Left hindlimb (tissue), 1 donor: ENCODE measurements around the gene PCBP3.
"Not testable (repeated sequence)": the region's sequence is repeated elsewhere in the genome, so short reads cannot be mapped to it uniquely, and the experiment has no call there.

Experiments used
- DNase-seq: peaks from one replicate; pipeline ENCODE4 v3.0.0-alpha.2; 2018

Gene PCBP3

DNA sequence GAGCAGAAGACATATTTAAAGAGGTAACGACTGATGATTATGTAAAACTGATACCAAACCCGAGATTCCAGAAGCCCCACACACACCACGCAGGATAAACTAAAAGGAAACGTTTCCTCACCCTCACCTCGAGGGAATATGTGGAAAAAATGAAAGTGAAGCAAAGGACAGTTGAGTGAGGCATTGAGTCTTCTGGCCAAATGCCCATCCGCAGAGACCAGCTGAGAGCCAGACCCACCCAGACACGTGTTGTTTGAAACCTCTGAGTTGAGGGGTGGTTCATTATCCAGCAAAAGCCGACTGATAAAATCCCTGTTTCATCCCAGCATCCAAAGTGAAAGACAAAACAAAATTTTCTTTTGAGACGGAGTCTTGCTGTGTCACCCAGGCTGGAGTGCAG lies 29.6 kb upstream of the PCBP3 start:
- no peak for DNase-seq

DNA sequence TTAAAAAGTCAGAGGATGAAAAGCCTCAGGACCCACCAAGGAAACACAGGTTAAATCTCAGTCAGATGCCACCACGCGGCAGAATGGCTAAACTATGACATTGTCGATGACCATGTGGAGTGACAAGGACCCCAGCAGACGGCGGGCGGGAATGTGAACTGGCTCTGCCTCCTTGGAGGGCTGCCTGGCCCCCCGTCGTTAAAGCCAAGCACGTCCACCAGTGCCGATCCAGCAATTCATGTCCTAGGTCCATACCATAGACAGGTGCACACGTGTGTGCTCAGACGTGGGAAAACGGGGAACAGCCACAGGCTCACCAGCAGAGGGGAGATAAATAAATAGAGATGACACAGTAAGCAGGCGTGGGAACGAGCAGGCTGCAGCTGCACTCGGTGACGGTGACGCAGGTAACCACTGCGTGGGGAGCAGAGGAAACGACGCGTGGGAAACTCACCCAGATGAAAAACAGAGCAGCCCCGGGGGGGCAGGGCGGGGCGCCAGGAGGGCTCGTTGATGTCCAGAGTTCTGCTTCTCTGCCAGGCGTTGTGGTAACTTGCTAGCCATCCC lies 28.3 kb upstream of the PCBP3 start:
- DNase-seq = no peak

DNA sequence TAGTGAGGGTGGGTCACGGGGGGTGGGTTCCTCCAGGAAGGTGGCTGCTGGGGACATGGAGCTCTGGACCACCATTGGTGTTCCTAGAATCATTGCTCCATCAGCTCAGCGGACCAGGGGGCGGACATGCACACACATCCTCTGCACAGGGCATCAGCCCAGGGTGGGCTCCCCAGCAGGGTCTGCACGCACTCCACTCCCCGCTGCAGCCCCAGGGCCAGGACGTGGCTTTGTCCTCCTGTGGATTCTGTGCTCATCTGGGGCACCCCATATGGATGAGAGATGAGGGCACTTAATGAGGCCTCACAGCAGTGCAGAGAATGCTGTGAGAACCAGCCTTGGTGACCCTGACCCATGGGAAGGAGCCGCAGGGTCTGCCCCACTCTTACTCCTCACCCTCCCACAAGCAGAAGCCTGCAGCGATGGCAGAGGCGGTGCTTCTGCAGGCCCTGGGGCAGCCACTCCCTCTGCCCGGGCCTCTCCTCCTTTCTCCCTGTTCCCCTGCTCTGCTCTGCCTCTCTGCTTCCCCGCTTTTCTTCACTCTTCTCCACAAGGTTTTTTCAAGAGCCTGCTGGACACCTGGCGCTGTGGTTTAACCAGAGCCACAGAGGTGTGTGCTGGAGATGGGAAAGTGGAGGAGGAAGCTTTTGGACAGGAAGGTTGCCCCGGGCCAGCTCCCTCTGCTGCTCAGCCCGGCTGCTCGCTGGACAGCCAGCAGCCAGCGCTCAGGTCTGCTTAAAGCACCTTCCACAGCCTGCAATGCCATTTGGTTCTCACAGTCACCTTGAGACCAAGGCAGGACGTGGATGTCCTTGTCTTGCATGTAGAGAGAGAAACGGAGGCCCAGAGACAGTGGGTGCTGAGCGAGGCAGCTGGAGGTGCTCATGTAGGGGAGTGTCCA lies 26.3 kb upstream of the PCBP3 start:
- DNase-seq = no peak

DNA sequence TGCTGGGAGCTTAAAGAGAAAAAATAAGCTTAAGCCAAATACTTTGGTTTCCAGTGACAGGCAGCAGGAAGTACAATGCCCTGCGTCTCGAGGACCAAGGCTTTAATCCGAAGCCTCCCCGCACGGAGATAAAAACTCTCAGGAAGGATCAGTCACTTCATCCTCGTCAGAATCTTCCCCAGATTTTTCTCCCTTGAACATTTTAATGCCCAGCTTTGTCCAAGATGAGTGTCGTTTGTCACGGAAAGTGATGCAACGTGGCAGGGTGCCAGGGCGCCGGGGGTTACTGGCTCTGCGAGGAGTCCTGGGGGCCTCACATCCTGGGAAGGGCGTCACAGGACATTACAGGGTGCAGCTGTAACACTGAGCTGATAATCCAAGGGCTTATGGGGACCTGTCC lies 25.2 kb upstream of the PCBP3 start:
- no peak for DNase-seq

DNA sequence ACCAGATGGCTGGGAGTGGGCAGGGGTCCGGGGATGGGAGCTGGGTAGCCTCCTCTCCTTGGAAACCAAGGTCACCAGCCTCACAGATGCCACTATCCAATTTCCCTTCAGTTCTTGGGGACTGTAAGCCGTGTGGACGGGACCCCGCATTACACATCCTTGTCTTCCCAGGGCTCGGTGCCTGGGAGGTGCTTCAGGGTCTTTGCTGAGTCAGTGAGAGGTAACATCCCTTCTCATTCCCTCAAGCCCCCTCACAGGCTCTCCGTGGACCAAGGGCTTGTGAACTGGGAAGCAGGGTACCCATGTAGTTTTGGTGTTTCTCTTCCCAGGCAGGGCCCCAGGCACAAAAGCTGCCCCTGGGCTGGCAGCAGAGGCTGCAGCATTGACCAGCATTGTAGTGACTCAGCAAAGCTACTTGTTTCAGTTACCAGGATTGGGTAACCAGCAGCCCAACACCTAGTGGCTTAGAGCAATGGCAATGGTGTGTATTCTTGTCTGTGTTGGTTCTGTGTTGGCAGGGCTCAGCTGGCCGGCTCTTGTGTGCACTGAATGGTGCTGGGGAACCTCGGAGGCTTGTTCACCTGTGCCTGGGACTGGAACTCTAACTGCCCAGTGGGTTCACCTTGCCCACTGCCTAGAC lies 24.6 kb upstream of the PCBP3 start:
- DNase-seq = no peak

DNA sequence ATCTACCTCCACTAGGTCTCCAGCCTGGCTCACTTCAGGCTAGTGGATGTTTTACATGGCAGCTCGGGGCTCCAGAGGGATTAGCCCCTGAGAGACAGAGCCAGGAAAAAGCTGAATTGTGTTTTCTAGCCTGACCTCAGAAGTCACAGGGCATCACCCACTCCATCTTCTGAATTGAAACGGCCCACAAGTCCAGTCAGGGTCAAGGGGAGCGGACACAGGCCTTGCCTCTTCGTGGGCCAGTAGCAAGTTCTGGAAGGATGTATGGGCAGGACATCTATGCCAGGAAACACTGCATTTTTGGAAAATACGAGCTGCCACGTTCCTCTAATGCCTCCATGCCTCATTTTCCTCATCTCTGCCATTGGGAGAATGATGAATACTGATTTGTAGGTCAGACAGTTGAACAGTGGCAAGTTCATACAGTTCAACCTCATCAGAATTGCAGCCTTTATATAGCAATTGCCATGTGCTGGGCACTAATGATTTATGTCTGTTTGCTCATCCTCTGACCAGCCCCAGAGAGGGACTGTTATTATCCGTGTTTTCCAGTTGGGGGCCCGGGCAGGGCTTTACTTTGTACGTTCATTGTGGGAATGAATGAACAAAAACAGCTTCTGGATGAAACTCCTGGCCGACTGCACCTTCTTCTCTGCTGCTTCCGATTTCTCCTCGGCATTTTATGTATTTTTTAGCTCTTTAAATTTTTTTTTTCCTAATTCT lies 23.2 kb upstream of the PCBP3 start:
- DNase-seq = no peak

DNA sequence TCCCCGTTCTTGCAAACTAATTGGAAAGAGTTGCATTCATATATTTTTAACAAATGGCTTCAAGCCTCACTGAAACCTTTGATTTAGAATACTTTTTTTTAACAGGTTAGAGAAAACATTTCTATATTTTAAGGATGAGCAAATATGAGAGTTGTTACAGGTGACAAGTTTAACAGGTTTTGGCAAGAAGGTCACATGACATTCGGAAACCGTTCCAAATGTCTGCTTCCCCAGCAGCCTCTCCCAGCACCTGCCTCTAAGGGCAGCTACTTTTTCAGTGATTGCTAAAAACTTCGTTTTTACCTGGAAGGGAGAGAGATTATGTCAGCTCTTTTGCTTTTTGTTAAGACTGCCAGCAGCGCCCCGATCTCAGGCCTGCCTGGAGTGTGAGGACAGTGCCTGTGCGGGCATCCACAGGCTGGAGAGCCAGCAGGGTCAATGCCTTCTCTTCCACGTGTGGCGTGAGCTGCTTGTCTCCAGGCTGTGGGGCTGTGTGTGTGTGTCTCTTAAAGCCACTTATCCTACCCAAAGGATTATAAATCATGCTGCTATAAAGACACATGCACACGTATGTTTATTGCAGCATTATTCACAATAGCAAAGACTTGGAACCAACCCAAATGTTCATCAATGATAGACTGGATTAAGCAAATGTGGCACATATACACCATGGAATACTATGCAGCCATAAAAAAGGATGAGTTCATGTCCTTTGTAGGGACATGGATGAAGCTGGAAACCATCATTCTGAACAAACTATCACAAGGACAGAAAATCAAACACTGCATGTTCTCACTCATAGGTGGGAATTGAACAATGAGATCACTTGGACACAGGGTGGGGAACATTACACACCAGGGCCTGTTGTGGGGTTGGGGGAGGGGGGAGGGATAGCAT lies 21.8 kb upstream of the PCBP3 start:
- DNase-seq = not testable (repeated sequence)

GRCh38 chr21:45622416-45623097 lies 21.0 kb upstream of the PCBP3 start:
- DNase-seq = no peak

GRCh38 chr21:45623436-45623835 lies 20.1 kb upstream of the PCBP3 start:
- no peak for DNase-seq

GRCh38 chr21:45626127-45626526 lies 17.4 kb upstream of the PCBP3 start:
- not testable (repeated sequence) for DNase-seq

DNA sequence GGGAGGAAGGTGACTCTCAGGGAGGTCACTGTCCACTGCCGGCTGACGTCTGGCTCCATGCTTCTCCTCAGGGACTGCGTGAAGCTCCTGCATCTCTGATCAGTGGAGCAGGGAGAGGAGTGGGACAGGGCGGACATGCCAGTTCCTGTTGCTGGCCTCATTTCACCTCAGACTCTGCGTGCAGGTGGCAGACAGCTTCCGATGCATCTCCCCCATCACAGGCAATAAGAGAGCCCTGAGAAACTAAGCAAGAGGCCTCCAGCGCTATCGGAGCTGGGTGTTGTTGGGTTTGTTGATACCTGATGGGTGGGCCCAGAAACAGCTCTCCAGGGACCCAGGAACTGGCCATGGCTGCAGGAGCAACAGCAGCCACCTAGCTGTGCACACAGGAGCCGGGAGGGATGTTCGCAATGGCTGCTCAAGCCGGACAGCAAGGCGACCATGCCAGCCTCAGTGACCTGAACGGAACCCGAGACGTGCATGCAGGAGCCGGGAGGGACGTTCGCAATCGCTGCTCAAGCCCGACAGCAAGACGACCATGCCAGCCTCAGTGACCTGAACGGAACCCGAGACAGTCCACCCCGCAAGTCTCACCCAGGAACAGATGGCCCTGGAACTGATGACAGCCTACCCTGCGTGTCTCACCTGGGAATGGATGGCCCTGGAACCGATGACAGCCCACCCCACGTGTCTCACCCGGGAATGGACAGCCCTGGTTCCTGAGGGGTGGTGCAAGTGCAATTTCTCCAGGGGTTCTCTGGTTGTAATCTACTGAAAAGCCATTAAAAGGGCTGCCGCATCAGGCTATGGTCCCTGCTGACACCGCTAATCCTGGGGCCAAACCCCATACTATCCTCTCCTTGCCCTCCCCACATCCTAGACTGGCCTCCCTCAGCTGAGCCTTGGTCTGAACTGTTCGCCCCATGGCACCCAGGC lies 14.2 kb upstream of the PCBP3 start:
- DNase-seq = no peak

DNA sequence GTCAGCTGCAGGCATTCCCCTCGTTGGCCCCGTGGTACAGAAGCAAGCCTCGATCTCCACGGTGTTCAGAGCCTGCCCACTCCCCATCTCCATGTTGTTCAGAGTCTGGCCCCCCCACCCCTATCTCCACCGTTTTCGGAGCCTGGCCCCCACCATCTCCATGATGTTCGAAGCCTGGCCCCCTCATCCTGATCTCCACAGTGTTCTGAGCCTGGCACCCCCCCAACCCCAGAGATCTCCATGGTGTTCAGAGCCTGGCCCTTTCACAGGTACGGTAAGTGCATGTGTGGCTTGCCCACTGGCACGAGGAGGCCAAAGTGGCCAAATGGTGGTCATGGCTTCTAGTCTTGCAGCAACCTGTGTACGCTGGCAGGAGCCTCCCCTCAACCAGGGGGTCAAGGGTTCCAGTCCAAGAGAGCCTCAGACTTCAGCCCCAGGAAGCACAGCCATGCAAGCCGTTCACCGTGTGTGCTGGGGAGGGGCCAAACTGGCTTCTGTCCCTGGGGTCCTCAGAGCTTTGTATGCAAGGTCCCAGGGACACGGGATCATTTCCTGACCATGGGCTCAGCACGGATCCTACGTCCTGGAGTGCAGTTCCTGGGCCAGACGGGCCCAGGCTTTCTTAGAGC lies 13.3 kb upstream of the PCBP3 start:
- no peak for DNase-seq

DNA sequence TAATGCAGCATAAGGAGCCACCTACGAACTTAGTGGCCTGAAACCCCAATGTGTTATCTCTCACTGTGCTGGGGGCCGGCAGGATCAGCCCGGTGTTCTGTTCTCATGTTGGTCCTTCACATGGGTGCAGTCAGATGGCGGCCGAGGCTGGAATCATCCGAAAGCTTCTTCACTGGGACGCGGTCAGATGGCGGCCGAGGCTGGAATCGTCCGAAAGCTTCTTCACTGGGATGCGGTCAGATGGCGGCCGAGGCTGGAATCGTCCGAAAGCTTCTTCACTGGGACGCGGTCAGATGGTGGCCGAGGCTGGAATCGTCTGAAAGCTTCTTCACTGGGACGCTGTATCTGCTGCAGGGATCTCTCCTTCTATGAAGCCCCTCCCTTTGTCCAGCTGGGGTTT lies 12.6 kb upstream of the PCBP3 start:
- no peak for DNase-seq

GRCh38 chr21:45631540-45631939 lies 12.0 kb upstream of the PCBP3 start:
- no peak for DNase-seq

GRCh38 chr21:45632160-45632559 lies 11.4 kb upstream of the PCBP3 start:
- DNase-seq = no peak

DNA sequence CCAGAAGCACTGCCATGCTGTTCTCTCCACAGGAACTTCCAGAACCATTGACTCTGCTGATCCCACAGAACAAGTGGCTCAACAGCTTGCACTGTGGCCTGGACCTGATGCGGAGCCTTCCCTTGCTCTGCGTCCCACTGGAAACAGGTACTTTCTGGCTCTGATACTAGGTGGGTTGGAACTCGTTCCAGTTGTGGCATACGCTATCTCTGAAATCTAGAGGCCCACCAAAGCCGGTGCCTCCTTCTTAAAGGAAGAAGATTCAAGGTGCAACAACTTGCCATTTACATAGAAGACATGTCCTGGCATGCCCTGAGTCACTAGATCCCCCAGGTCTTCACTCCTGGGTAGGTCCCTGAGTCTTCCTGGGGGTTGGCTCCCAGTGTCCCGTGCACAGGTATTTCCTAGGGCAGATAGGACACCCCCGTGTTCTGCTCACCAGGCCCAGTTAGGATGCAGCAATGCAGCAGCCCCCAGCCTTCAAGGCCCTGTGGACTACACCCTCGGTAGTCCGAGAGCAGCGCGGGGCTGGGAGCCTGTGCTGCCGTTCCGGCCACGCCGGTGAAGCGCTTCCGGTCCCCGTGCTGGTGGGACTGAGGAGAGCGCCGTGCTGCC lies 10.8 kb upstream of the PCBP3 start:
- DNase-seq = no peak

GRCh38 chr21:45634511-45635183 lies 8.9 kb upstream of the PCBP3 start:
- no peak for DNase-seq

DNA sequence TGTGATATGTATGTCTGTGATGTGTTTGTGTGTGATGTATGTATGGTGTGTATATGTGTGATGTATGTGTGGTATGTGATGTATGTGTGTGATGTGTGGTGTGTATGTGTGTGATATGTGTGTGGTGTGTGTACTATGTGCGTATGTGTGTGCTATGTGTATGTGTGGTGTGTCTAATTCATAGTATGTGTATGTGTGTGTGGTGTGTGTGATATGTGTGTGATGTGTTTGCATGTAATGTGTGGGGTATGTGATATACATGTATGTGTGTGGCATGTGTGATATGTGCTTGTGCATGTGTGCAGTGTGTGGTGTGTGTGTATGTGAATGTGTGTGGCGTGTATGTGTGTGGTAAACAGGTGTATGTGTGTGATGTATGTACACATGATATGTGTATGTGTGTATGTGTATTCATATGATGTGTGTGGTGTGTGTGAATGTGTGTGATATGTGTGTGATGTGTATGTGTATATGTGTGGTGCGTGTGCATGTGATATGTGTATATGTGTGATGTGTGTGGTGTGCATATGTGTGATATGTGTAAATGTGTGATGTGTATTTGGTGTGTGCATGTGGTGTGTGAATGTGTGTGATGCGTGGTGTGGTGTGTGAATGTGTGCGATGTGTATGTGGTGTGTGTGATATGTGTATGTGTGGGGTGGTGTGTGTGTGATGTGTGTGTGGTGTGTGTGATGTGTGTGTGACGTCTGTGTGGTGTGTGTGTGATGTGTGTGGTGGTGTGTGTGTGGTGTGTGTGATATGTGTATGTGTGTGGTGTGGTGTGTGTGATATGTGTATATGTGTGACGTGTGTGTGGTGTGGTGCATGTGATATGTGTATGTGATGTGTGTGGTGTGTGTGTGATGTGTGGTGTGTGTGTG lies 8.0 kb upstream of the PCBP3 start:
- DNase-seq = no peak
